Activated CD4-positive, alpha-beta T cell treated with anti-CD3 and anti-CD28 coated beads for 48 hours (primary cell): ENCODE data around the gene FRMD3.

ENCODE experiments used
- DNase-seq: peaks from one replicate; pipeline ENCODE4 v3.0.0-alpha.2; 2020

FRMD3 gene

GRCh38 chr9:83431101-83432060 lies 106.8 kb downstream of the FRMD3 start:
- no peak for DNase-seq

GRCh38 chr9:83430681-83431080 lies 107.5 kb downstream of the FRMD3 start:
- no peak for DNase-seq

DNA sequence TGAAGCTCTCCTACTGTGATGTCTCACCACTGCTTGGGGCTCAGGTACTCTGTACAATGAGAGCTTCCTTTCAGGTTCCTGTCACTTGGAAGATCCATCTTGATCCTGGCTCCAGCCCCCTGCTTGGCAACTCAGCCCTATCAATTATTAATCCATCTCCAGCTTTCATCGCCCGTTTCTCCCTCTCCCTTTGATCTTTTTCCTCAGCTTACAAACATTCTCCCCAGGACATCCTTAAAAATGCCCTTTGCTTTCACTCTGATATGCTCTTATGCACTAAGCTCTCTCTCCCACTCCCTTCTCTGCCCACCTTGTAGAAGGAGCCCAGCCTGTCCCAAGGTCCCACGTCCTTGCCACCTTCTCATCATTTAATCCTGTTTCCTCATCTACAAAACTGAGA lies 109.0 kb downstream of the FRMD3 start:
- DNase-seq: no peak

- DNase-seq: no peak
Measured at GRCh38 chr9:83425240-83425639, 113.0 kb downstream of the FRMD3 start.

DNA sequence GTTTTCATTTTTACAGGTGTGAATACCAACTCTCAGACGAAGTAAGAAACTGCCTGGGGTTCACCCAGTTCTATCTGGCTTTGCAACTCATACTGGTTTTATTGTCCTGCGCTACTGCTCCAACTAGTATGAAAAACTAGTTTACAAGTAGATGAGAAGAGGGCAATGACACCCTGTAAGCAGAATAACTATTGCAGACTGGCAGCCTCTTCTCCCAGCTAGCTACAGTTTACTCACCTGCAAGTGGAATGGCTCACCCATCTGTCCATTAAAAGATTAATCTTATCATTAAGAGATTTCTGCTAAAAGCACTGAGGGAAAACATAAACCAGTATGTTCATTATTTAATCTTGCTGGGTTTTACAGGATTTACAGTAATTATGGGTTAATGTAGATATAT lies 113.4 kb downstream of the FRMD3 start:
- DNase-seq: no peak

GRCh38 chr9:83423815-83424707 lies 114.1 kb downstream of the FRMD3 start:
- DNase-seq: no peak

- DNase-seq: no peak
Measured at GRCh38 chr9:83422527-83422926, 115.7 kb downstream of the FRMD3 start.

DNA sequence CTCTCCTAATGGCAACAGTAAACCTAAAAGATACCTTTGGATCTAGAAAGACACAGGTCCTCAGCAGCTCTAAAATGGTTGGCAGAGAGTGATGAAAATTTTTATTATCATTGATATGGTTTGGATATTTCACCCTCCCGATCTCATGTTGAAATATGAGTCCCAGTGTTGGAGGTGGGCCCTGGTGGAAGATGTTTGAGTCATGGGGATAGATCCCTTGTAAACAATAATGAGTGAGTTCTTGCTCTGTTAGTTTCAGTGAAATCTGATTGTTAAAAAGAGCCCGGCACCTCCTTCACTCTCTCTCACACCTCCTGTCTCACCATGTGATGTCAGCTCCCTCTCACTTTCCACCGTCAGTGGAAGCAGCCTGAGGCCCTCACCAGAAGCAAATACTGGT lies 117.7 kb downstream of the FRMD3 start:
- no peak for DNase-seq

- DNase-seq: no peak
Measured at GRCh38 chr9:83419961-83420360, 118.2 kb downstream of the FRMD3 start.

DNA sequence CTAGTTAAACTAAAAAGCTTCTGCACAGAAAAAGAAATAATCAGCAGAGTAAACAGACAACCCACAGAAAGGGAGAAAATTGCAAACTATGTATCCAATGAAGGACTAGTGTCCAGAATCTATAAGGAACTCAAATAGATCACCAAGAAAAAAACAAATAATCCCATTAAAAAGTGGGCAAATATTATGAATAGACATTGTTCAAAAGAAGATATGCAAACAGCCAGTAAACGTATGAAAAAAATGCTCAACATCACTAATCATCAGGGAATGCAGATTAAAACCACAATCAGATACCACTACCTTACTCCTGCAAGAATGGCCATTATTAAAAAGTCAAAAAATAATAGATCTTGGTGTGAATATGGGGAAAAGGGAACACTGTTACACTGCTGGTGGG lies 119.9 kb downstream of the FRMD3 start:
- no peak for DNase-seq

GRCh38 chr9:83413367-83413766 lies 124.8 kb downstream of the FRMD3 start:
- no peak for DNase-seq

- DNase-seq: no peak
Measured at GRCh38 chr9:83410701-83411100, 127.5 kb downstream of the FRMD3 start.

- DNase-seq: no peak
Measured at GRCh38 chr9:83406921-83407320, 131.3 kb downstream of the FRMD3 start.

DNA sequence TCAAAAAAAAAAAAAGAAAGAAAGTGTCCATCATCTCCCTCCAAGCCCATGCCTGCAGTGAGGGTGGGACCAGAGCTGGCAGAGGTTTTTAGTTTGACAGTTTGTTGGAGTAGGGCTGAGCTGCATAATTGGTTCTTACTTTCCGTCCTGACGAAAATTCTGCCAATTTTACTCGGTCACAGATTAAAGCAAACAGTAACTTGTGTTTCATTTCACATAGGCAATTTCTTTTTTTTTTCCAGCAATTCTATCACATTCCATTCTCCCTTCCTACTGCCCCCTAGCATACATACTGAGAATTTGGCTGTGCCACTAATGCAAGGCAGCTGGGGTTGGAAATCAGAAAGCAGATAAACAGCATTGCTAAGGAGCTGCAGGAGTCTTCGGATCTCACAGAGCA lies 132.4 kb downstream of the FRMD3 start:
- no peak for DNase-seq

DNA sequence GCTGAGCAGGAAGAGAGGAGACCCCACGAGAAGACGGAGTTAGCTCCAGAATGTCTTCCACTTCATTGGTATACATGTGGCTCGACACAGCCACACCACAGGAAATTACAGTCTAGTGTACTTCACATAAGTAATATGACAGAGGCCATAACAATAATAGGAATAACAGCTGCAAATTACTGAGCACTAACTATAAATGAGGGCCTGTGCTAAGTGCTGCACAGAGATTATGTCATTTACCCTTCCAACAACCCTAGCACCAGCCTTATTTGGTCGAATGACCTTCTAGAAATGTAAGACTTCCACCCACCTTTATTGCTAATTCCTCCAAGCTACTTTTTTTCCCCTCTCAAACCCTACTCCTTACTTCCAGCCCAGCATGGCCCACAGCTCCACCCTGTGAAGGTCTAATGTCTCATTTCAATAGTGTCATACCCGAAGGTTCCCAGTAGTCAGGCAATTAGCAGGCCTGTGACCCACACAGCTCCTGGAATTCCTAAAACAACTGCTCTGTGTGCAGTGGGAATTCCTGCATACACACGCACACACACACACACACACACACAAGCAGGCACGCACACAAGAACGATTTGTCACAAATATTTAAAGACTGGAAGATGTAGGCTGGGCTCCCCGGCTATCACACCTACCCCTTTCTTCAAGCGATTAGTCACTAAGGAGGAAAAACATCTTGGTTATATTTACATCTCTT lies 134.5 kb downstream of the FRMD3 start:
- DNase-seq: no peak

DNA sequence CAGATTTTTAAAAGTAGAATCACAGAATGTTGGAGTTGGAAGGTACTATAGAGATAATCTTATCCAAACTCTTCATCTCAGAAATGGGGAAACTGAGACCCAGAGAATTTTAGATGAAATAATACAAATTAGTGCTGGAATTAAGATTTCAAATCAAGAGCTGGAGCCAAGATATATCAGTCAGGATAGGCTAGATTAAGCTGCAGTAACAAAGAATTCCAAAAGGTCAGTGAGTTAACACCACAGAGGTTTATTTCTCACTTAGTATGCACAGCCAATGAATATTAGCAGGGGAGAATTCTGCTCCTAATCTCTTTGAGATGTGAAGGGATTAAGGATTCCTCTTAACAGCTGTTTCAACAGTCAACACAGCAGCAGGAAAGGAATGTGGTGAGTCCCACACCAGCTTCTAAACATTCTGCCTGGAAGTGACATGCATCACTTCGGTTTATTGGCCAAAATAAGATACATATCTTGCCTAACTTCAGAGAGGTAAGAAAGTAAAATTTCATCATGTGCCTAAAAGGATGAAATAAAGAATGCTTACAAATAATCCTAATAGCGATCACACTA lies 136.8 kb downstream of the FRMD3 start:
- DNase-seq: no peak

- DNase-seq: no peak
Measured at GRCh38 chr9:83396813-83397212, 141.4 kb downstream of the FRMD3 start.

DNA sequence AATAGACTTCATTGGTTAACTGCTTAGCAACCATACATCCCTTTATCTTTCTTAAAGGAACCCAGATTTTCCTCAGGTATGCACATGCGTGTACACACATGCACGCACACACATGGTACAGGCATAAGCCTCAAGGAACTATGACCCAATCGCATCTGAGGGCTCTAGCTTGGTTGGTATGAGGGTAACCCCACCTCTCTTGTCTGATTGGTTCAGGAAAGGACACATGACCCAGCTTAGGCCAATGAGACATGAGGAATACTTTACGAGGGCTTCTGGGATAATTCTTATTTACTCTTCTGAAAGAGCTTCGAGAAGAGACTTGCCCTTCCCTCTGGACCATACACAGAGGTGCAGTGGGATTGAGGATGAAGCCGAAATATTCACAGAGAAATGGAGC lies 141.9 kb downstream of the FRMD3 start:
- DNase-seq: no peak

DNA sequence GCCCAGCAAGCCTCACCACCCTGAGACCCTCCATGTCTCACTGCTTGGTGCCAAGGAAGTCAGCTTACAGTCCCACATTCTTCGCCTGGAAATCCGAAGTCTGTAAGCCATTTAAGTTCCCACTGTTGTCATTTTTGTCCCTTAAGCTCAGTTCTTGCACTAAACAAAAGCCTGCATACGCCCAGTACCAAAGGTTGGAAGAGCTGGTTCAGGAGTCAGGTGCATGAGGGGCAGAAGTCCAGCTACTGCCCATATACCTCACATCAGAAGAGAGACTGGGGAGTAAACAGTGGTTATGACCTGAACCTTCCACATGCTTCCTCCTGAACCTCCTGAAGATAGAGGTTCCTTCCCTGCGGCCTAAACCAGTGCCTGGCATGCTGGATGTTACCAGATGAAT lies 146.0 kb downstream of the FRMD3 start:
- DNase-seq: no peak

DNA sequence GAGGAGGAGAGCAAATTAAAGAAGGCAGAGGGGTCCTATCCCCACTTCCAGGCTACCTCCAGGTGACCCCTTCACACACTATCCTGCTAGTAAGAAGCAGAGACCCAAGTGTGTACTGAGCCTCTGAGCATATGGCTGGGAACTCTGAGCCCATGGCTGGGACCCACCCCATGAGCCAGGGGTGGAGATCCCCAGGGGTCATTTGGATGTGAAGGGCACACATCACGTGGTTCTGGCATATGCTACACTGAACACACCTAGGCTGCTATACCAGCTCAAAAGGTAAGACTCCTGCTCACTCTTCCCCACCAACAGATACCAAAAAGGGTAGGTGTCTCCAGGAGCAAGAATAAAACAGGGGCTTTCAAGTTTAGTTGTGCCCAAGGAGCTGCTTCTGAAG lies 149.9 kb downstream of the FRMD3 start:
- DNase-seq: no peak

- no peak for DNase-seq
Measured at GRCh38 chr9:83387401-83388185, 150.6 kb downstream of the FRMD3 start.

DNA sequence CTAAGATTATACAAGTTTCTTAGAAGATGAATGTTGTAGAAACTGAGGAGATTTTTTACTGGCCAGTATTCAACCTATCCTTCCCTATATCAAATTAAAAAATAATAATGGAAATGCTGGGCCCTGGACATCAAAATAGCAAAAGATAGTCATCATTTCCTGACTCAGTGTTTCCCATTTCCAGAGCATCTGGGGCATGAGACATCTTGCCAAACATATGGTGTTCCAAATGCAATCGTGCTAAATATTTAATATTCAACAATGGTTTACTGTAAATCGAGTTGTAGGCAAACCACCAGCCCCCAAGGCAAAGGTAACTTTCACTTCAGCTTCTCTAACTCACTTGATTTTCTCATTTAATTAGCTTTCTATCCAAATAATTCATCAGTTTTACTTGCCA lies 152.9 kb downstream of the FRMD3 start:
- DNase-seq: no peak
